ENCODE data around the gene SORCS2. TPM values are rescaled to one million over a fixed set of nuclear protein-coding genes. Genes with fewer than 3 reads are reported as not detected.

Gene SORCS2
- total RNA-seq, 1 donor from 2014 or later = 13.8 TPM

DNA sequence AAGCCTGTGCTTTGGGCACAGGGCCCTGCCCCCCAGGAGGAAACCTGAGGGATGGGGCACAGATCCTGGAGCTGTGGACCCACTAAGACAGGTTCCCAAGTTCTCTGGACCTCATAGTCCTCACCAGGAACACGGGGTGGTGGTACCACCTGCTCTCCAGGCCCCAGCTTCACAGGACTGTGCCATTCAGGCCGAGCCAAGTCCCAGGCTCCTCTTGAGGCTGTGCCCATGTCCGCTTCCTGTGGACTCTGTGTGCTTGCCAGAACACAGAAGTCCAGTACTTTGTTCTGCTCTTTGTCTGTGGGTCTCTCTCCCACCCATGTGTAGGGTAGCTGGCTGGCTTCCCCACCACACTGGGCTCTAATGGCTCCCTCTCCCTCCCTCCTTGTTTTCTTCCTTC, 346.8 kb downstream of the SORCS2 start:
- H3K27ac Mint-ChIP-seq (ENCODE audit: unreplicated experiment) = no peak overlapping the region
- no peak for TF ChIP-seq EZH2 (IDR thresholded peaks at IDR 0.05; ENCODE audit: insufficient read depth, low read length)
- TF ChIP-seq, protein P1, sequence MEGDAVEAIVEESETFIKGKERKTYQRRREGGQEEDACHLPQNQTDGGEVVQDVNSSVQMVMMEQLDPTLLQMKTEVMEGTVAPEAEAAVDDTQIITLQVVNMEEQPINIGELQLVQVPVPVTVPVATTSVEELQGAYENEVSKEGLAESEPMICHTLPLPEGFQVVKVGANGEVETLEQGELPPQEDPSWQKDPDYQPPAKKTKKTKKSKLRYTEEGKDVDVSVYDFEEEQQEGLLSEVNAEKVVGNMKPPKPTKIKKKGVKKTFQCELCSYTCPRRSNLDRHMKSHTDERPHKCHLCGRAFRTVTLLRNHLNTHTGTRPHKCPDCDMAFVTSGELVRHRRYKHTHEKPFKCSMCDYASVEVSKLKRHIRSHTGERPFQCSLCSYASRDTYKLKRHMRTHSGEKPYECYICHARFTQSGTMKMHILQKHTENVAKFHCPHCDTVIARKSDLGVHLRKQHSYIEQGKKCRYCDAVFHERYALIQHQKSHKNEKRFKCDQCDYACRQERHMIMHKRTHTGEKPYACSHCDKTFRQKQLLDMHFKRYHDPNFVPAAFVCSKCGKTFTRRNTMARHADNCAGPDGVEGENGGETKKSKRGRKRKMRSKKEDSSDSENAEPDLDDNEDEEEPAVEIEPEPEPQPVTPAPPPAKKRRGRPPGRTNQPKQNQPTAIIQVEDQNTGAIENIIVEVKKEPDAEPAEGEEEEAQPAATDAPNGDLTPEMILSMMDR (IDR thresholded peaks at IDR 0.05; ENCODE audit: insufficient read depth, low read depth, low read length) = no peak
- no peak overlapping the region for H3K4me3 ChIP-seq (ENCODE audit: insufficient read depth, low read depth, low read length)
- no peak for DNase-seq (ENCODE audit: low read depth)
- peaks cover 5% of the 10 kb centered on the region for H3K9me3 ChIP-seq (ENCODE audit: insufficient read depth, low read depth, low read length)
- no peak overlapping the region for H3K27ac ChIP-seq (ENCODE audit: low read depth, low read length)
- no peaks in the 10 kb centered on the region for H3K4me1 Mint-ChIP-seq (ENCODE audit: low read depth, unreplicated experiment)
- H4K20me1 ChIP-seq (ENCODE audit: insufficient read depth, low read length) = no peaks in the 10 kb centered on the region
- H3K9me3 Mint-ChIP-seq (ENCODE audit: unreplicated experiment) = peaks cover 5% of the 10 kb centered on the region
- peaks cover 15% of the 10 kb centered on the region for H3K36me3 Mint-ChIP-seq (ENCODE audit: low read depth, unreplicated experiment)
- H3K4me1 ChIP-seq (ENCODE audit: insufficient read depth, low read length) = no peaks in the 10 kb centered on the region
- no peak for FAIRE-seq
- H3K79me2 ChIP-seq (ENCODE audit: insufficient read depth, low read length) = no peaks in the 10 kb centered on the region
- no peak overlapping the region for H2AFZ ChIP-seq (ENCODE audit: low read depth, low read length)
- no peak overlapping the region for H3K4me3 Mint-ChIP-seq (ENCODE audit: unreplicated experiment)
- no peak overlapping the region for H3K4me2 ChIP-seq (ENCODE audit: low read length)
- no peaks in the 10 kb centered on the region for H3K27me3 ChIP-seq (ENCODE audit: insufficient read depth, low read length)
- no peaks in the 10 kb centered on the region for H3K36me3 ChIP-seq (ENCODE audit: insufficient read depth, low read length)
- H3K9ac ChIP-seq (ENCODE audit: low read length) = no peak overlapping the region
- peaks cover 38% of the 10 kb centered on the region for H3K27me3 Mint-ChIP-seq (ENCODE audit: low read depth, unreplicated experiment)

DNA sequence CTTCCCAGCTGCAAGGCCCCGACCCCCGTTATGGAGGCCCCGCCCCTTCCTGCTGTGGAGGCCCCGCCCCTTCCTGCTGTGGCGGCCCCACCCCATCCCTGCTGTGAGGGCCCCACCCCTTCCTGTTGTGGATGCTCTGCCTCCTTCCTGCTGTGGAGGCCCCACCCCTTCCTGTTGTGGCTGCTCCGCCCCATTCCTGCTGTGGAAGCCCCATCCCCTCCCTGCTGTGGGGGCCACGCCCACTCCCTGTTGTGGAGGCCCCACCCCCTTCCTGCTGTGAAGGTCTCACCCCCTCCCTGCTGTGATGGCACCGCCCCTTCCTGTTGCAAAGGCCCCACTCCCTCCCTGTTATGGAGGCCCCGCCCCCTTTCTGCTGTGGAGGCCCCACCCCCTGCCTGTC, 347.3 kb downstream of the SORCS2 start:
- FAIRE-seq (no peak), DNase-seq (ENCODE audit: low read depth) (no peak)
- Histone ChIP-seq H3K36me3 (ENCODE audit: insufficient read depth, low read length) (no peaks in the 10 kb centered on the region), H2AFZ (ENCODE audit: low read depth, low read length) (no peak overlapping the region), H3K79me2 (ENCODE audit: insufficient read depth, low read length) (no peaks in the 10 kb centered on the region), H3K27ac (ENCODE audit: low read depth, low read length) (no peak overlapping the region), H3K27me3 (ENCODE audit: insufficient read depth, low read length) (no peaks in the 10 kb centered on the region), H3K9ac (ENCODE audit: low read length) (no peak overlapping the region), H3K4me2 (ENCODE audit: low read length) (no peak overlapping the region), H3K9me3 (ENCODE audit: insufficient read depth, low read depth, low read length) (peaks cover under 1% of the 10 kb centered on the region), H4K20me1 (ENCODE audit: insufficient read depth, low read length) (no peaks in the 10 kb centered on the region), H3K4me1 (ENCODE audit: insufficient read depth, low read length) (no peaks in the 10 kb centered on the region), H3K4me3 (ENCODE audit: insufficient read depth, low read depth, low read length) (no peak overlapping the region)
- Mint-ChIP-seq H3K36me3 (ENCODE audit: low read depth, unreplicated experiment) (peaks cover 13% of the 10 kb centered on the region), H3K4me3 (ENCODE audit: unreplicated experiment) (no peak overlapping the region), H3K27ac (ENCODE audit: unreplicated experiment) (no peak overlapping the region), H3K27me3 (ENCODE audit: low read depth, unreplicated experiment) (peaks cover 36% of the 10 kb centered on the region), H3K9me3 (ENCODE audit: unreplicated experiment) (peaks cover 5% of the 10 kb centered on the region), H3K4me1 (ENCODE audit: low read depth, unreplicated experiment) (no peaks in the 10 kb centered on the region)
- TF ChIP-seq, protein P1 (IDR thresholded peaks at IDR 0.05; ENCODE audit: insufficient read depth, low read depth, low read length) = no peak
- TF ChIP-seq EZH2 (IDR thresholded peaks at IDR 0.05; ENCODE audit: insufficient read depth, low read length) = no peak

DNA sequence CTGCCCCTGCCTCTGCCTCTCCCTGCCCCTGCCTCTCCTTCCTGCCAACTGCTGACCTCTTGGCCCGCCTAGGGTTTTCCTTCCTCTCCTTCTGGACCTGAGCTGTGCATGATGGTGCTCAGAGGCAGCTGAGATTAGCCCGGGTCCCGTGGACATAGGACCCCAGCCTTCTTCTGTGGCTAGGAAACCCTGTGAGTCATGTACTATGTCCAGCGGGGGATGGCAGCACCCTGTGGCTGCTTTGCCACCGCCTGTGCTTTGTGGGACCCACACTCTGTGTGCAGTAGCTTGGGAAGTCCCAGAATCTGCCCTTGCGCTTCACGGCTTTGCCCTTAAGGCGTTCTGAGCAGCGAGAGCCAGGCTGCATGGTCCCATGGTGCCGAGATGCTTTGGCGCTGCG, 347.9 kb downstream of the SORCS2 start:
- Mint-ChIP-seq H3K27ac (ENCODE audit: unreplicated experiment) (no peak overlapping the region), H3K36me3 (ENCODE audit: low read depth, unreplicated experiment) (peaks cover 12% of the 10 kb centered on the region), H3K27me3 (ENCODE audit: low read depth, unreplicated experiment) (peaks cover 33% of the 10 kb centered on the region), H3K4me3 (ENCODE audit: unreplicated experiment) (no peak overlapping the region), H3K9me3 (ENCODE audit: unreplicated experiment) (peaks cover 5% of the 10 kb centered on the region), H3K4me1 (ENCODE audit: low read depth, unreplicated experiment) (no peaks in the 10 kb centered on the region)
- Histone ChIP-seq H3K27me3 (ENCODE audit: insufficient read depth, low read length) (no peaks in the 10 kb centered on the region), H3K79me2 (ENCODE audit: insufficient read depth, low read length) (no peaks in the 10 kb centered on the region), H2AFZ (ENCODE audit: low read depth, low read length) (no peak overlapping the region), H3K36me3 (ENCODE audit: insufficient read depth, low read length) (no peaks in the 10 kb centered on the region), H4K20me1 (ENCODE audit: insufficient read depth, low read length) (no peaks in the 10 kb centered on the region), H3K4me3 (ENCODE audit: insufficient read depth, low read depth, low read length) (no peak overlapping the region), H3K27ac (ENCODE audit: low read depth, low read length) (no peak overlapping the region), H3K4me2 (ENCODE audit: low read length) (no peak overlapping the region), H3K9ac (ENCODE audit: low read length) (no peak overlapping the region), H3K4me1 (ENCODE audit: insufficient read depth, low read length) (no peaks in the 10 kb centered on the region), H3K9me3 (ENCODE audit: insufficient read depth, low read depth, low read length) (no peaks in the 10 kb centered on the region)
- TF ChIP-seq EZH2 (IDR thresholded peaks at IDR 0.05; ENCODE audit: insufficient read depth, low read length) = no peak
- no peak for DNase-seq (ENCODE audit: low read depth)
- no peak for FAIRE-seq

Data from astrocyte (in vitro differentiated cells and primary cell).